Prostate gland (tissue), 2 donors: Measurements from ENCODE around the gene CMTM8. TPM values are rescaled to one million over a fixed set of nuclear protein-coding genes. Genes with fewer than 3 reads are reported as not detected.
"Not testable (repeated sequence)": the region's sequence is repeated elsewhere in the genome, so short reads cannot be mapped to it uniquely, and the experiment has no call there.

ENCODE experiments used
- DNase-seq: peaks from one replicate; pipeline ENCODE4 v3.0.0-alpha.2; 2019; ENCODE audit warnings: low spot score
- H3K27ac ChIP-seq, 2 donors: fragments of 200-600 bp; sonication (generic); 2 replicates each; pipeline ENCODE4 v1.5.1; 2017 to 2019
- H3K27me3 ChIP-seq: fragments of 200-600 bp; sonication (generic); replicated peaks from 2 replicates; pipeline ENCODE4 v1.5.1; 2019; ENCODE audit not compliant: insufficient read depth
- H3K36me3 ChIP-seq, 2 donors: fragments of 200-600 bp; sonication (generic); 1 replicate in 1 of 2; 2 replicates in 1 of 2; pipeline versions ENCODE4 v1.5.1 to v1.8.1; 2017 to 2019
- H3K4me1 ChIP-seq: fragments of 200-600 bp; sonication (generic); replicated peaks from 2 replicates; pipeline ENCODE4 v1.5.1; 2019
- H3K4me3 ChIP-seq, 2 donors: fragments of 200-600 bp; sonication (generic); 2 replicates each; pipeline ENCODE4 v1.5.1; 2017 to 2019
- H3K9me3 ChIP-seq: fragments of 200-600 bp; sonication (generic); 2 replicates; pipeline ENCODE4 v1.5.1; 2017
- POLR2A ChIP-seq: fragments of 450-650 bp; IDR thresholded peaks from one replicate; pipeline ENCODE4 v1.6.1; 2016; ENCODE audit warnings: antibody characterized with exemption, mild to moderate bottlenecking
- POLR2AphosphoS5 ChIP-seq: sonication (generic); formaldehyde crosslinking; IDR thresholded peaks from one replicate; pipeline ENCODE4 v1.6.1; 2017; ENCODE audit warnings: antibody characterized with exemption
- WGBS: methylation state at CpG from one replicate; pipeline ENCODE4 v1.1.5; 2018; 5-methylcytosine and 5-hydroxymethylcytosine counted together
- intact Hi-C: fragments of 100-400 bp; cut with DNase I; formaldehyde crosslinking; loops from one replicate; pipeline ENCODE4 v1.14.2; 2022
- total RNA-seq, 2 donors: library from RNA; depleted of rRNA; stranded (reverse); fragments of >200 nt; gene quantifications; one replicate each; pipeline ENCODE4 v1.1.0, GENCODE V29; 2016
- TF ChIP-seq, protein P1 (sequence below), 4 experiments: fragments of 200-600 bp in 2 of 4; fragments of 450-650 bp in 2 of 4; sonication (generic) in 2 of 4; IDR thresholded peaks; 1 replicate in 3 of 4; 2 replicates in 1 of 4; pipeline ENCODE4 v1.5.1; 2016 to 2019; ENCODE audit warnings: antibody characterized with exemption in 4 of 4, mild to moderate bottlenecking in 2 of 4, moderate library complexity in 2 of 4

Gene CMTM8
- total RNA-seq, 2 donors from 2014 or later: 28.8 to 30.3 TPM

DNA sequence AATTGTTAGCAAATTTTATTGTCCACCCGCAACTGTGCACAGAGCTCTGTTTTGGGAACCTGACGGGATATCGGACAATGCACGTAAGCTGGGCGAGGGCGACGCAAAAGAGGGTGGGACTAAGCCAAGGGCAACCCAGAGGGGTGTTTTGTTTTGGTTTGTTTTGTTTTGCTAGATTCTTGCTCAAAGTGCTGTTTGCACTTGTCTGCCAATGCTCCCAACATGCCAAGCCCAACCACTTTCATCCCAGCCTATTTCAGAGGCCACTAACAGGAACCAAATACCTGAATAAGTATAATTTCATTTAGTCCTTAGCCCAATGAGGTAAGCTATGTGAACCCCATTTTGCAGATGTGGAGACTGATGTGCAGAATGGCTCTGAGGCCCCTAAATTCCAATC, 143.4 kb downstream of the CMTM8 start:
- no peaks in the 10 kb centered on the region for H3K9me3 ChIP-seq
- H3K27ac ChIP-seq: no peak overlapping the region
- no peak for DNase-seq
- H3K27me3 ChIP-seq: no peaks in the 10 kb centered on the region
- TF ChIP-seq, protein P1, sequence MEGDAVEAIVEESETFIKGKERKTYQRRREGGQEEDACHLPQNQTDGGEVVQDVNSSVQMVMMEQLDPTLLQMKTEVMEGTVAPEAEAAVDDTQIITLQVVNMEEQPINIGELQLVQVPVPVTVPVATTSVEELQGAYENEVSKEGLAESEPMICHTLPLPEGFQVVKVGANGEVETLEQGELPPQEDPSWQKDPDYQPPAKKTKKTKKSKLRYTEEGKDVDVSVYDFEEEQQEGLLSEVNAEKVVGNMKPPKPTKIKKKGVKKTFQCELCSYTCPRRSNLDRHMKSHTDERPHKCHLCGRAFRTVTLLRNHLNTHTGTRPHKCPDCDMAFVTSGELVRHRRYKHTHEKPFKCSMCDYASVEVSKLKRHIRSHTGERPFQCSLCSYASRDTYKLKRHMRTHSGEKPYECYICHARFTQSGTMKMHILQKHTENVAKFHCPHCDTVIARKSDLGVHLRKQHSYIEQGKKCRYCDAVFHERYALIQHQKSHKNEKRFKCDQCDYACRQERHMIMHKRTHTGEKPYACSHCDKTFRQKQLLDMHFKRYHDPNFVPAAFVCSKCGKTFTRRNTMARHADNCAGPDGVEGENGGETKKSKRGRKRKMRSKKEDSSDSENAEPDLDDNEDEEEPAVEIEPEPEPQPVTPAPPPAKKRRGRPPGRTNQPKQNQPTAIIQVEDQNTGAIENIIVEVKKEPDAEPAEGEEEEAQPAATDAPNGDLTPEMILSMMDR (IDR thresholded peaks at IDR 0.05): no peak
- TF ChIP-seq POLR2A: no peak
- TF ChIP-seq POLR2AphosphoS5: no peak
- WGBS: 60% methylated on average over 7 of the region's 7 CpGs
- intact Hi-C loops: no loop called here
- no peak overlapping the region for H3K4me3 ChIP-seq
- H3K4me1 ChIP-seq: no peaks in the 10 kb centered on the region
- no peaks in the 10 kb centered on the region for H3K36me3 ChIP-seq

DNA sequence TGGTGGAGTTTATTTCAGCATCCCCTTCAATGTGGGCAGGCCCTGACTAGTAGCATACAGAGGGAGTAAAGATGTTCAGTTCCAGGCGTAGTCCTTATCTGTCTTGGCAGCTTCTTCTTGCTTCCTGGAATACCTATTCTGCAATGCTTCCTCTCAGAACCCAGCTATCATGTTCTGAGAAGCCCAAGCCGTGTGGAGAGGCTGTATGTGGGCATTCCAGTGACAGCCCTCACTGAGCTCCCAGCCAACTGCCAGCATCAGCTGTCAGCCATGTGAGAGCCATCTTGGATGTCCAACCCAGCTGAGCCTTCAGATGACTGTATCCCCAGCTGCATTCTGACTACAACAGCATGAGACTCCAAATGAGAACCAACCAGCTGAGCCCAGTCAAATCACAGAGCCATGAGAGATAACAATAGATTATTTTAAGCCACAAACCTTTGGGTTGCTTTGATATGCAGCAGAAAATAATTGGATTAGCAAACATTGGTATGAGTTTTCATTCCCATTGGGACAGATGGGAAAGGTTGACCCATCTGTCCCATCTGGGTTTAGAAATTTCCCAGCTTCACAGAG, 144.7 kb downstream of the CMTM8 start:
- intact Hi-C loops: no loop called here
- H3K27me3 ChIP-seq: no peaks in the 10 kb centered on the region

DNA sequence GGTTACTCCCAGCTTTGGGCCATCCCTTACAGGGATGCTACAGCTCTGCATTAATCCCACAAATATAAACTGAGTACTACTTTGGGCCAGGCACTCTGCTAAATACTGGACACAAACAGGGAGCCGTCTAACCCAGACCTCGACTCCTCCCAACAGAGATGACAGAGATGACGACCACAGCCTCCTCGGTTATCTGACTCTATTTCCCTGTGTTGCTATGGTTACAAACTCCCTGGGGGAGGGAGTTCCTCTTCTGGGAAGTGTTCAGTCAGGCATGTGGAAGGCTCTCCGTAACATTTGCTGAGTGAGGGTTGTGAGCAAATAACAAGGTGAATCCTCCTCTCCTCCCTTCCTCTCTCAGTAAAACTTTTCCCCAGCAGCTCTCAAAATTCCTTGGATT, 146.5 kb downstream of the CMTM8 start:
- intact Hi-C loops: no loop called here
- Histone ChIP-seq H3K9me3 (no peaks in the 10 kb centered on the region), H3K27ac (no peak overlapping the region), H3K27me3 (no peaks in the 10 kb centered on the region), H3K36me3 (no peaks in the 10 kb centered on the region), H3K4me3 (no peak overlapping the region), H3K4me1 (no peaks in the 10 kb centered on the region)
- TF ChIP-seq, protein P1 (IDR thresholded peaks at IDR 0.05): no peak
- TF ChIP-seq POLR2AphosphoS5: no peak
- TF ChIP-seq POLR2A: no peak
- no peak for DNase-seq
- 51% methylated on average over 5 of the region's 5 CpGs for WGBS

More for the DNA sequence above, 144.7 kb downstream of the CMTM8 start:
- Histone ChIP-seq H3K36me3 (no peaks in the 10 kb centered on the region), H3K4me3 (no peak overlapping the region), H3K4me1 (no peaks in the 10 kb centered on the region), H3K9me3 (no peaks in the 10 kb centered on the region), H3K27ac (no peak overlapping the region)
- TF ChIP-seq, protein P1 (IDR thresholded peaks at IDR 0.05): no peak
- no peak for TF ChIP-seq POLR2A
- no peak for TF ChIP-seq POLR2AphosphoS5
- 50% methylated on average over 1 of the region's 2 CpGs for WGBS
- DNase-seq: no peak

DNA sequence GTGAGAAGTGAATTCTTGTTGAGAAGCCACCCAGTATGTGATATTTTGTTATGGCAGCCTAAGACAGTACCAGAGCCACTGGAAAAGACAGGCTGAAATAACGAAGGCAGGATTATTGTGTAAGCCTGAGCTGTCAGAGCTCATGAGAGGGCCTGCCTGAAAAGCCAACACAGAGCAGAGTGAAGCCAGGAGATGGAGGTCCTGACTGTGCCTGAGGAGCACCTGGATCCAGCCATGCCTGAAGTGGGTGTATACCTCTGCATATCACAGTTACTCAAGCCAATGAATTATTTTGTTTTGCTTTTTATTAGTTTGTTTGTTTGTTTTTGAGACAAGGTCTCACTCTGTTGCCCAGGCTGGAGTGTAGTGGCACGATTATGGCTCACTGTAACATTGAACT, 149.0 kb downstream of the CMTM8 start:
- DNase-seq: no peak

DNA sequence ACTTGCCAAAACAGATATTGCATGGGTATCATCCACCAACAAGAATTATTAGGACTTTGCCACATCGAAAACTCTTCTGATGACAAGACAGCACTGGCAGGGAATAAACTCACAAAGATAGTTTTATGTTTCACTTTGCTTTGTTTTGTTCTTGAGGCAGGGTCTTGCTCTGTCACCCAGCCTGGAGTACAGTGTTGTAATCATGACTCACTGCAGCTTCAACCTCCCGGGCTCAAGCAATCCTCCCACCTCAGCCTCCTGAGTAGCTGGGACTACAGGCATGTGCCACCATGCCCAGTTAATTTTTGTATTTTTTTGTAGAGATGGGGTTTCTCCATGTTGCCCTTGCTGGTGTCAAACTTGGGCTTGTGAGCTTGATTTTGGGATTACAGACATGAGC, 151.1 kb downstream of the CMTM8 start:
- H3K9me3 ChIP-seq, H3K36me3 ChIP-seq, H3K4me3 ChIP-seq, H3K27ac ChIP-seq, intact Hi-C loops, DNase-seq, H3K4me1 ChIP-seq, H3K27me3 ChIP-seq: not testable (repeated sequence)
- 85% methylated on average over 2 of the region's 2 CpGs for WGBS

More for the DNA sequence above, 149.0 kb downstream of the CMTM8 start:
- Histone ChIP-seq H3K27ac (no peak overlapping the region), H3K36me3 (no peaks in the 10 kb centered on the region), H3K4me3 (no peak overlapping the region), H3K4me1 (no peaks in the 10 kb centered on the region), H3K27me3 (no peaks in the 10 kb centered on the region), H3K9me3 (no peaks in the 10 kb centered on the region)
- WGBS: 90% methylated on average over 2 of the region's 2 CpGs
- intact Hi-C loops: no loop called here
- no peak for TF ChIP-seq POLR2A
- TF ChIP-seq POLR2AphosphoS5: no peak
- TF ChIP-seq, protein P1 (IDR thresholded peaks at IDR 0.05): no peak
